ENCODE data around the gene DNASE1L3.
A peak's percentile ranks its signal among the peaks of the same experiment; 100 is the strongest.

The DNASE1L3 gene

GRCh38 chr3:58238830-58239229 lies 28.1 kb upstream of the DNASE1L3 start:
- no peak for TF ChIP-seq CTCF (IDR thresholded peaks at IDR 0.05; ENCODE audit: extremely low read depth, missing control alignments)
- DNase-seq (ENCODE audit: low spot score) = no peak

GRCh38 chr3:58237941-58238681 lies 27.3 kb upstream of the DNASE1L3 start:
- peak; percentile 38 for DNase-seq (ENCODE audit: low spot score)
- no peak for TF ChIP-seq CTCF (IDR thresholded peaks at IDR 0.05; ENCODE audit: extremely low read depth, missing control alignments)

- DNase-seq (ENCODE audit: low spot score) = peak; percentile 92
- peak; percentile 14 for TF ChIP-seq CTCF (IDR thresholded peaks at IDR 0.05; ENCODE audit: extremely low read depth, missing control alignments)
Observed at GRCh38 chr3:58237238-58237940, 26.6 kb upstream of the DNASE1L3 start, which contains the start of gene ABHD6. Gene ABHD6 (plus strand): TSS chr3:58237792. CDS start chr3:58256587, 18,795 bp downstream.

- no peak for DNase-seq (ENCODE audit: low spot score)
Observed at GRCh38 chr3:58236527-58237237, 25.9 kb upstream of the DNASE1L3 start.

GRCh38 chr3:58235970-58236369 lies 25.2 kb upstream of the DNASE1L3 start:
- DNase-seq (ENCODE audit: low spot score) = no peak
- no peak for TF ChIP-seq CTCF (IDR thresholded peaks at IDR 0.05; ENCODE audit: extremely low read depth, missing control alignments)

More at GRCh38 chr3:58236527-58237237, 25.9 kb upstream of the DNASE1L3 start:
- TF ChIP-seq CTCF (IDR thresholded peaks at IDR 0.05; ENCODE audit: extremely low read depth, missing control alignments) = no peak

GRCh38 chr3:58234516-58234931 lies 23.8 kb upstream of the DNASE1L3 start:
- no peak for DNase-seq (ENCODE audit: low spot score)
- no peak for TF ChIP-seq CTCF (IDR thresholded peaks at IDR 0.05; ENCODE audit: extremely low read depth, missing control alignments)

- no peak for TF ChIP-seq CTCF (IDR thresholded peaks at IDR 0.05; ENCODE audit: extremely low read depth, missing control alignments)
- no peak for DNase-seq (ENCODE audit: low spot score)
Observed at GRCh38 chr3:58231666-58232065, 20.9 kb upstream of the DNASE1L3 start.

Measured in GM20000 (cell line).